HG03175 (cell line): ENCODE results near the gene ARHGEF37.
"Not testable (repeated sequence)": the region's sequence is repeated elsewhere in the genome, so short reads cannot be mapped to it uniquely, and the experiment has no call there.

Experiments used
- ATAC-seq: cut with Tn5 transposase; IDR thresholded peaks from one replicate; pipeline ENCODE4 v1.9.1; 2021; ENCODE audit warnings: mild to moderate bottlenecking, moderate library complexity; ENCODE audit not compliant: unreplicated experiment

The ARHGEF37 gene

GRCh38 chr5:149644629-149645028, 63.3 kb downstream of the ARHGEF37 start:
- no peak for ATAC-seq

- ATAC-seq = no peak
Measured at GRCh38 chr5:149645236-149645635, 63.9 kb downstream of the ARHGEF37 start.

GRCh38 chr5:149645725-149646124, 64.4 kb downstream of the ARHGEF37 start:
- no peak for ATAC-seq

GRCh38 chr5:149646564-149646963, 65.3 kb downstream of the ARHGEF37 start:
- no peak for ATAC-seq

- ATAC-seq = no peak
Measured at GRCh38 chr5:149647334-149647733, 66.0 kb downstream of the ARHGEF37 start.

GRCh38 chr5:149648464-149649393, 67.4 kb downstream of the ARHGEF37 start:
- ATAC-seq = not testable (repeated sequence)

- not testable (repeated sequence) for ATAC-seq
Measured at GRCh38 chr5:149649730-149650129, 68.4 kb downstream of the ARHGEF37 start.

GRCh38 chr5:149651686-149652085, 70.4 kb downstream of the ARHGEF37 start:
- no peak for ATAC-seq

- no peak for ATAC-seq
Measured at GRCh38 chr5:149652697-149653096, 71.4 kb downstream of the ARHGEF37 start.

GRCh38 chr5:149654231-149654630, 72.9 kb downstream of the ARHGEF37 start:
- no peak for ATAC-seq

- ATAC-seq = no peak
Measured at GRCh38 chr5:149654883-149655505, 73.7 kb downstream of the ARHGEF37 start.

- ATAC-seq = no peak
Measured at GRCh38 chr5:149656576-149657182, 75.4 kb downstream of the ARHGEF37 start.

- ATAC-seq = no peak
Measured at GRCh38 chr5:149657324-149657723, 76.0 kb downstream of the ARHGEF37 start.

- no peak for ATAC-seq
Measured at GRCh38 chr5:149658299-149658698, 77.0 kb downstream of the ARHGEF37 start.

GRCh38 chr5:149664083-149664482, 82.8 kb downstream of the ARHGEF37 start:
- no peak for ATAC-seq

GRCh38 chr5:149664666-149665415, 83.5 kb downstream of the ARHGEF37 start:
- ATAC-seq = no peak

- ATAC-seq = no peak
Measured at GRCh38 chr5:149665416-149666175, 84.3 kb downstream of the ARHGEF37 start.

GRCh38 chr5:149666212-149666852, 85.0 kb downstream of the ARHGEF37 start:
- ATAC-seq = no peak

- ATAC-seq = peak; percentile 45
Measured at GRCh38 chr5:149667084-149667828, 86.0 kb downstream of the ARHGEF37 start.
